Neuronal stem cell (in vitro differentiated cells): ENCODE measurements around the gene KIFC1. TPM values are rescaled to one million over a fixed set of nuclear protein-coding genes. Genes with fewer than 3 reads are reported as not detected.
"Not testable (repeated sequence)": the region's sequence is repeated elsewhere in the genome, so short reads cannot be mapped to it uniquely, and the experiment has no call there.

Experiments used
- DNase-seq: peaks from one replicate; pipeline ENCODE4 v3.0.0-alpha.2; 2013; ENCODE audit warnings: low spot score
- H2AFZ ChIP-seq: one replicate; pipeline ENCODE4 v1.6.1; 2013; ENCODE audit warnings: mild to moderate bottlenecking, low read length, inconsistent platforms
- H2AK5ac ChIP-seq: 2 replicates; pipeline ENCODE4 v1.6.1; 2013; ENCODE audit warnings: low read depth, mild to moderate bottlenecking, inconsistent platforms, low read length, moderate library complexity, mixed read lengths
- H2BK120ac ChIP-seq: 2 replicates; pipeline ENCODE4 v1.6.1; 2013; ENCODE audit warnings: low read depth, mild to moderate bottlenecking, inconsistent platforms, low read length, moderate library complexity, mixed read lengths
- H2BK12ac ChIP-seq: one replicate; pipeline ENCODE4 v1.6.1; 2013; ENCODE audit warnings: low read length, inconsistent platforms
- H2BK15ac ChIP-seq: 2 replicates; pipeline ENCODE4 v1.6.1; 2013; ENCODE audit warnings: mild to moderate bottlenecking, low read length, inconsistent platforms, mixed read lengths
- H2BK5ac ChIP-seq: one replicate; pipeline ENCODE4 v1.6.1; 2013; ENCODE audit warnings: inconsistent platforms, mild to moderate bottlenecking, low read length, moderate library complexity
- H3K14ac ChIP-seq: one replicate; pipeline ENCODE4 v1.6.1; 2013; ENCODE audit warnings: low read length, inconsistent platforms
- H3K18ac ChIP-seq: 2 replicates; pipeline ENCODE4 v1.6.1; 2013; ENCODE audit warnings: low read length, inconsistent platforms
- H3K23ac ChIP-seq: 2 replicates; pipeline ENCODE4 v1.6.1; 2013; ENCODE audit warnings: low read depth, mild to moderate bottlenecking, mixed read lengths, low read length, inconsistent platforms; ENCODE audit not compliant: poor library complexity
- H3K27ac ChIP-seq: replicated peaks from 3 replicates; pipeline ENCODE4 v1.5.1; 2013; ENCODE audit warnings: low read length, inconsistent platforms
- H3K27me3 ChIP-seq, 3 experiments: 2 replicates each; pipeline ENCODE4 v1.6.1; 2013; ENCODE audit warnings: low read length in 3 of 3, mild to moderate bottlenecking in 2 of 3, inconsistent platforms in 1 of 3, low read depth in 1 of 3, mixed read lengths in 1 of 3, moderate library complexity in 1 of 3; ENCODE audit not compliant: control insufficient read depth in 3 of 3, insufficient read depth in 3 of 3
- H3K36me3 ChIP-seq, 2 donors: replicated peaks in 1 of 2; 2 replicates each; pipeline ENCODE4 v1.6.1; 2013; ENCODE audit warnings: low read length in 2 of 2; ENCODE audit not compliant: control insufficient read depth in 2 of 2, insufficient read depth in 2 of 2
- H3K4ac ChIP-seq: 2 replicates; pipeline ENCODE4 v1.6.1; 2013; ENCODE audit warnings: inconsistent platforms, mild to moderate bottlenecking, low read length, moderate library complexity
- H3K4me1 ChIP-seq, 2 donors: 1 replicate in 1 of 2; 2 replicates in 1 of 2; pipeline ENCODE4 v1.6.1; 2013; ENCODE audit warnings: low read length in 2 of 2, low read depth in 1 of 2; ENCODE audit not compliant: control insufficient read depth in 2 of 2, insufficient read depth in 1 of 2
- H3K4me2 ChIP-seq: one replicate; pipeline ENCODE4 v1.6.1; 2013; ENCODE audit warnings: mild to moderate bottlenecking, low read length, inconsistent platforms; ENCODE audit not compliant: insufficient read depth, poor library complexity, severe bottlenecking
- H3K4me3 ChIP-seq, 2 donors: 2 replicates each; pipeline ENCODE4 v1.5.1; 2013; ENCODE audit warnings: low read length in 2 of 2, mild to moderate bottlenecking in 2 of 2, inconsistent platforms in 1 of 2, moderate library complexity in 1 of 2
- H3K79me1 ChIP-seq: one replicate; pipeline ENCODE4 v1.6.1; 2013; ENCODE audit warnings: low read depth, mild to moderate bottlenecking, inconsistent platforms, low read length, moderate library complexity
- H3K9ac ChIP-seq: one replicate; pipeline ENCODE4 v1.6.1; 2013; ENCODE audit warnings: mild to moderate bottlenecking, low read depth, low read length, inconsistent platforms; ENCODE audit not compliant: poor library complexity
- H3K9me3 ChIP-seq, 2 donors: replicated peaks in 1 of 2; 2 replicates each; pipeline versions ENCODE3 to v1.6.1; 2013; ENCODE audit warnings: low read length in 2 of 2, mild to moderate bottlenecking in 2 of 2, inconsistent platforms in 1 of 2, low read depth in 1 of 2, mixed read lengths in 1 of 2, moderate library complexity in 1 of 2; ENCODE audit not compliant: control insufficient read depth in 2 of 2, insufficient read depth in 1 of 2
- H4K8ac ChIP-seq: one replicate; pipeline ENCODE4 v1.6.1; 2013; ENCODE audit warnings: low read depth, mild to moderate bottlenecking, inconsistent platforms, low read length, moderate library complexity
- H4K91ac ChIP-seq: one replicate; pipeline ENCODE4 v1.6.1; 2013; ENCODE audit warnings: low read length, low read depth, mild to moderate bottlenecking, inconsistent platforms; ENCODE audit not compliant: poor library complexity
- WGBS, 2 donors: extraction: QIAGEN DNeasy Blood & Tissue Kit; methylation state at CpG; one replicate each; pipeline ENCODE4 v1.1.7; 2013; ENCODE audit warnings: missing lambda C conversion rate in 2 of 2, mixed read lengths in 1 of 2; ENCODE audit not compliant: insufficient read length in 2 of 2, insufficient replicate concordance in 1 of 2; ENCODE audit errors: extremely low coverage in 2 of 2; 5-methylcytosine and 5-hydroxymethylcytosine counted together
- polyA plus RNA-seq, 2 experiments: library from polyadenylated mRNA; stranded (reverse); fragments of 200-250 nt; gene quantifications; one replicate each; pipeline ENCODE4 v1.2.3, GENCODE V29; 2013

Gene KIFC1, protein sequence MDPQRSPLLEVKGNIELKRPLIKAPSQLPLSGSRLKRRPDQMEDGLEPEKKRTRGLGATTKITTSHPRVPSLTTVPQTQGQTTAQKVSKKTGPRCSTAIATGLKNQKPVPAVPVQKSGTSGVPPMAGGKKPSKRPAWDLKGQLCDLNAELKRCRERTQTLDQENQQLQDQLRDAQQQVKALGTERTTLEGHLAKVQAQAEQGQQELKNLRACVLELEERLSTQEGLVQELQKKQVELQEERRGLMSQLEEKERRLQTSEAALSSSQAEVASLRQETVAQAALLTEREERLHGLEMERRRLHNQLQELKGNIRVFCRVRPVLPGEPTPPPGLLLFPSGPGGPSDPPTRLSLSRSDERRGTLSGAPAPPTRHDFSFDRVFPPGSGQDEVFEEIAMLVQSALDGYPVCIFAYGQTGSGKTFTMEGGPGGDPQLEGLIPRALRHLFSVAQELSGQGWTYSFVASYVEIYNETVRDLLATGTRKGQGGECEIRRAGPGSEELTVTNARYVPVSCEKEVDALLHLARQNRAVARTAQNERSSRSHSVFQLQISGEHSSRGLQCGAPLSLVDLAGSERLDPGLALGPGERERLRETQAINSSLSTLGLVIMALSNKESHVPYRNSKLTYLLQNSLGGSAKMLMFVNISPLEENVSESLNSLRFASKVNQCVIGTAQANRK
- polyA plus RNA-seq (2013, experiment 1 of 2) = 84.1 TPM
- polyA plus RNA-seq (2013, experiment 2 of 2) = 83.4 TPM

DNA sequence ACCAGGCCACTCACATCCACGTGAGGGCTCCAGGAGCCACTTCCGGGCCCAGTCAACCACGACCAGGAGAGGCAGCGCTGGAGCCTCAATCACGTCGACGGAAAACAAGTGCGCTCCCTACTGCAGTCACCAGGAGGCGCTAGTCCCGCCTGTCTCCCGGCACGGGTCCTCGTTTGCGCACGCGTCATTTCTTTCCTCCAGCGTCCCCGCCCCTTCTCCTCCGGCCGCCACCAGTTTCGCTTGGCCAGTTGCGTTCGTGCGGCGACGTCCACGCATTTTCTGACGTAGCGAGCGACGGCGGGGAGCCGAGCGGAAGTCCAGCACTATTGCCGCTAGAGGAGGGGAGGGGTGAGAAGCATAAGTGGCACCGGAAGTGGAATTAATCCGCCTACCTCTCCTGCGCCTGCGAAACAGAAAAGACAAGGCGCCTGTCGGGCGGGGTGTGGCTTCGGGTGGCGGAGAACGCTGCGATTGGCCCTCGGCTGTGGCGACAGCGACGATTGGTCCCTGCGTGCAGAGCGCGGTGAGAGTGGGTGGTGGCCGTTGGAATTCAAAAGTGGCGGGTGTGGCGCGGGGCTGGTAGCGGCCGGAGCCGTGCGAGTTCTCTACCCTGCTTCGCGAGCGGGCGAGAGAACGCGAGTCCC lies at the start of gene KIFC1:
Gene KIFC1, plus strand, starts transcription at position 546 of the 644 bp plus-strand sequence. CDS start 163 bp downstream, outside the sequence.
- peak within 1 kb of the TSS; percentile 98 for H3K9ac ChIP-seq
- peak; percentile 99 for DNase-seq
- peak within 1 kb of the TSS; percentile 96 for H3K18ac ChIP-seq
- H3K4me2 ChIP-seq = peak within 1 kb of the TSS; percentile 64
- peaks cover 8 to 18% of the 10 kb centered on the region in 2 donors for H3K4me1 ChIP-seq
- H3K9me3 ChIP-seq = no peaks in the 10 kb centered on the region
- H2AFZ ChIP-seq = peak within 1 kb of the TSS; percentile 87
- H3K23ac ChIP-seq = peak within 1 kb of the TSS; percentile 94
- WGBS, 2 donors = no CpG with 5 or more reads among the region's 67 CpGs
- no peak within 1 kb of the TSS for H2BK15ac ChIP-seq
- H3K36me3 ChIP-seq = peaks cover 3 to 35% of the 10 kb centered on the region in 2 donors
- no peak within 1 kb of the TSS for H4K8ac ChIP-seq
- H2BK120ac ChIP-seq = peak within 1 kb of the TSS; percentile 90
- H3K14ac ChIP-seq = peak within 1 kb of the TSS; percentile 90
- H3K27ac ChIP-seq = peak within 1 kb of the TSS; percentile 94
- H4K91ac ChIP-seq = peak within 1 kb of the TSS; percentile 89
- H3K4me3 ChIP-seq = peak within 1 kb of the TSS; percentile 85 to 97
- H3K79me1 ChIP-seq = peaks cover 8% of the 10 kb centered on the region
- peak within 1 kb of the TSS; percentile 97 for H2AK5ac ChIP-seq
- H2BK5ac ChIP-seq = peak within 1 kb of the TSS; percentile 97
- no peak within 1 kb of the TSS for H2BK12ac ChIP-seq
- no peaks in the 10 kb centered on the region for H3K27me3 ChIP-seq
- H3K4ac ChIP-seq = peak within 1 kb of the TSS; percentile 96

DNA sequence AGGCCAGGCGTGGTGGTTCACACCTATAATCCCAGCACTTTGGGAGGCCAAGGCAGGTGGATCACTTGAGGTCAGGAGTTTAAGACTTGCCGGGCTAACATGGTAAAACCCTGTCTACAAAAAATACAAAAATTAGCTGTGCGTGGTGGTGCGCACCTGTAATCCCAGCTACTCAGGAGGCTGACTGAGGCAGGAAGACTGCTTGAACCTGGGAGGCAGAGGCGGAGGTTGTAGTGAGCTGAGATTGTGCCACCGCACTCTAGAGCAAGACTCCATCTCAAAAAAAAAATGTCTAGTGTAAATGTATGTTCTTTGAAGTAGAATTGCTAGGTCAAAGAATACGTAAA lies 48.0 kb upstream of the KIFC1 start:
- not testable (repeated sequence) for H3K9me3 ChIP-seq, H2BK5ac ChIP-seq, H3K27ac ChIP-seq, H3K36me3 ChIP-seq, H3K79me1 ChIP-seq, H3K23ac ChIP-seq, H2BK12ac ChIP-seq, H2AFZ ChIP-seq, H3K9ac ChIP-seq, H4K91ac ChIP-seq, H3K4ac ChIP-seq, H2BK120ac ChIP-seq, H3K4me1 ChIP-seq, H4K8ac ChIP-seq, DNase-seq, H2AK5ac ChIP-seq, H2BK15ac ChIP-seq, H3K18ac ChIP-seq, H3K4me2 ChIP-seq, H3K14ac ChIP-seq, H3K4me3 ChIP-seq
- WGBS, 2 donors = no CpG with 5 or more reads among the region's 7 CpGs
- peaks cover 0 to 27% (median 0%) of the 10 kb centered on the region in 3 experiments for H3K27me3 ChIP-seq

DNA sequence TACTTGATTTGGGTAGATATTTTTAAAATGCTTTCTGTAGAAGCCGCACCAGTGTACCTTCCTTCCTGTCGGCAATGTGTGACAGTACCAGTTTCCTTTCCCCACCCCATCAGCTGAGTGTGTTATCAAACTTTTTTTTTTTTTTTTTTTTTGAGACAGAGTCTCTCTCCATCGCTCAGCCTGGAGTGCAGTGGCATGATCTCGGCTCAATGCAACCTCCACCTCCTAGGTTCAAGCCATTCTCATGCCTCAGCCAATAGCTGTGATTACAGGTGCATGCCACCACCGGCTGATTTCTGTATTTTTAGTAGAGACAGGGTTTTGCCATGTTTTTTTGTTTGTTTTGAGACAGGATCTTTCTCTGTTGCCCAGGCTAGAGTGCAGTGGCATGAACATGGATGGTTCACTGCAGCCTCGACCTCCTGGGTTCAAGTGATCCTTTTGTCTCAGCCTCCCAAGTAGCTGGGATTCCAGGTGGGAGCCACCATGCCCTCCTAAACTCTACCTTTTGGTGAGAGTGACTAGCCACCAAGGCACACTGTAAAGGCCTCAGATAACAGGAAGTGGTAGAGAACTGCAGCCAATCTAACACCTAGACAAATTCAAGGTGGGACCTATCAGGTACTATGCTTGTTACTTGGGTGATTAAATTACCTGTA lies 47.5 kb upstream of the KIFC1 start:
- Histone ChIP-seq H3K79me1 (no peaks in the 10 kb centered on the region), H3K4me2 (no peak overlapping the region), H3K4me3 (no peak overlapping the region), H3K4me1 (no peaks in the 10 kb centered on the region), H3K27me3 (peaks cover 0 to 29% (median 0%) of the 10 kb centered on the region in 3 experiments), H2BK120ac (no peak overlapping the region), H3K9me3 (no peaks in the 10 kb centered on the region), H3K4ac (no peak overlapping the region), H3K18ac (no peak overlapping the region), H3K14ac (no peak overlapping the region), H4K8ac (no peak overlapping the region), H3K9ac (no peak overlapping the region), H4K91ac (no peak overlapping the region), H2BK5ac (no peak overlapping the region), H2AK5ac (no peak overlapping the region), H3K27ac (no peak overlapping the region), H2BK12ac (no peak overlapping the region), H3K36me3 (no peaks in the 10 kb centered on the region), H2AFZ (no peak overlapping the region), H3K23ac (no peak overlapping the region), H2BK15ac (no peak overlapping the region)
- no peak for DNase-seq
- WGBS, 2 donors = no CpG with 5 or more reads among the region's 6 CpGs
